GM19468 (cell line): ENCODE results near the gene RERE.

Experiments
- ATAC-seq: cut with Tn5 transposase; IDR thresholded peaks from one replicate; pipeline ENCODE4 v1.9.1; 2021; ENCODE audit warnings: mild to moderate bottlenecking, moderate library complexity, moderate number of reproducible peaks; ENCODE audit not compliant: unreplicated experiment; ENCODE audit errors: extremely low read depth

Gene RERE

GRCh38 chr1:8653878-8654277, 163.6 kb downstream of the RERE start:
- ATAC-seq: no peak

- ATAC-seq: no peak
Observed at GRCh38 chr1:8652467-8653046, 164.9 kb downstream of the RERE start.

GRCh38 chr1:8651962-8652361, 165.5 kb downstream of the RERE start:
- ATAC-seq: no peak

GRCh38 chr1:8651236-8651890, 166.1 kb downstream of the RERE start:
- ATAC-seq: no peak

GRCh38 chr1:8649875-8650274, 167.6 kb downstream of the RERE start:
- no peak for ATAC-seq

- ATAC-seq: no peak
Observed at GRCh38 chr1:8649027-8649426, 168.4 kb downstream of the RERE start.

- ATAC-seq: no peak
Observed at GRCh38 chr1:8646996-8647395, 170.4 kb downstream of the RERE start.

- ATAC-seq: no peak
Observed at GRCh38 chr1:8646189-8646588, 171.3 kb downstream of the RERE start.

GRCh38 chr1:8643542-8644536, 173.6 kb downstream of the RERE start:
- peak; percentile 60 for ATAC-seq

GRCh38 chr1:8642114-8642513, 175.3 kb downstream of the RERE start:
- no peak for ATAC-seq

- ATAC-seq: no peak
Observed at GRCh38 chr1:8641377-8641997, 176.0 kb downstream of the RERE start.

GRCh38 chr1:8640950-8641349, 176.5 kb downstream of the RERE start:
- ATAC-seq: no peak

GRCh38 chr1:8639148-8639547, 178.3 kb downstream of the RERE start:
- no peak for ATAC-seq

GRCh38 chr1:8633741-8634501, 183.5 kb downstream of the RERE start:
- no peak for ATAC-seq

- ATAC-seq: no peak
Observed at GRCh38 chr1:8632102-8632501, 185.3 kb downstream of the RERE start.

GRCh38 chr1:8631163-8631562, 186.3 kb downstream of the RERE start:
- ATAC-seq: no peak

GRCh38 chr1:8629241-8630091, 188.0 kb downstream of the RERE start:
- peak; percentile 38 for ATAC-seq

GRCh38 chr1:8628606-8629005, 188.8 kb downstream of the RERE start:
- no peak for ATAC-seq

- no peak for ATAC-seq
Observed at GRCh38 chr1:8627728-8628127, 189.7 kb downstream of the RERE start.
